ENCODE measurements around the gene PIM2.

PIM2 gene

DNA sequence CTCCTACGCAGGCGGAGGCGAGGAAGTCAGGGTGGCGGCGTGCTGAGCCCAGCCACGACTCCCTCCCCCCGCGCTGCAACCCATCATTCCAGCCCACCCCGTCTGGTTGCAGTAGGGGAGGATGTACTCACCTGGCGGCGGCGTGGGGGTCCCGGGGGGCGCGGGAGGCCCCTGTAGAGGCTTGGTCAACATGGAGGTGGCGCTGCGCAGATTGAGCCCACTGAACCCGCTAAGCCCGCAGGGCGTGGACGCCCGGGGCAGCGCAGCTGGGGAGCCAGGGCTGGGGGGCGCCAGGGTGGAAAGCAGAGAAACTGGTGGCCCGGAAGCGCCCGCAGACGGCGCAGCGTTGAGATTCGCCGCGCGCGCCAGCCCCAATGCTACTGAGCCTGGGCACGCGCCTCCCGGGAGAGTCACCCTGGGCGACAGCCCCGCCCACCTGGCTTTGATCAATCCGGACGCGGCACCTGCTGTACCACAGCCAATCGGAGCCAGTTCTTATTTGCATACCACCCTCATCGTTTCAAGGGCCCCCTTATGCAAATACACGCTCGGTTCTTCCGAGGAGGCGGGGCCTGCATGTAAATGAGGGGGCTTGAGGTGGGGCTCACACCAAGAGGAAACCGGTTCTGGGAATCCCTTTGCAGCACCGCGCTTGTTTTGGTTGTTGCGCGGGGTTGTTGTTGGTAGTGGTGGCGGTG is at the start of gene PIM2:
TSS of gene PIM2 (minus strand) at position 382 of the 698 bp plus-strand sequence. CDS start at position 192, 190 bp downstream.
- DNase-seq, result peak; percentile 95 to 96

DNA sequence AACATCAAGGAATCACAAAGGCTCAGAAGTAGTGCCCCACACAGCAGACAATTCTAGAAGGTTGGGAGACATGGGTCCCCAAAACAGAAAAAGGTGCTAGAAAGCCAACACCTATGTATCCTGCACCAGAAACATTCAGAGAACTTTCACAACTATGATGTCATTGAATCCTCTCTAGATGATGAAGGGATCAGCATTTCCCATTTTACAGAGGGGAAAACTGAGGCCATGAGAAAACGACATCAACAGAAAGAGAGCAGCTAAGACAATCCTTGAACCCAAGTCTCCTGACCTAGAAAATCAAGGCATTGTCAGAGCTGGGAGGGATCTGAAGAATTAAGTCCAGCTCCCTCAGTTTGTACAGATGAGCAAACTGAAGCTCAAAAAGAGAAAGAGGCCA is 49.6 kb upstream of the PIM2 start:
- no peak for DNase-seq

DNA sequence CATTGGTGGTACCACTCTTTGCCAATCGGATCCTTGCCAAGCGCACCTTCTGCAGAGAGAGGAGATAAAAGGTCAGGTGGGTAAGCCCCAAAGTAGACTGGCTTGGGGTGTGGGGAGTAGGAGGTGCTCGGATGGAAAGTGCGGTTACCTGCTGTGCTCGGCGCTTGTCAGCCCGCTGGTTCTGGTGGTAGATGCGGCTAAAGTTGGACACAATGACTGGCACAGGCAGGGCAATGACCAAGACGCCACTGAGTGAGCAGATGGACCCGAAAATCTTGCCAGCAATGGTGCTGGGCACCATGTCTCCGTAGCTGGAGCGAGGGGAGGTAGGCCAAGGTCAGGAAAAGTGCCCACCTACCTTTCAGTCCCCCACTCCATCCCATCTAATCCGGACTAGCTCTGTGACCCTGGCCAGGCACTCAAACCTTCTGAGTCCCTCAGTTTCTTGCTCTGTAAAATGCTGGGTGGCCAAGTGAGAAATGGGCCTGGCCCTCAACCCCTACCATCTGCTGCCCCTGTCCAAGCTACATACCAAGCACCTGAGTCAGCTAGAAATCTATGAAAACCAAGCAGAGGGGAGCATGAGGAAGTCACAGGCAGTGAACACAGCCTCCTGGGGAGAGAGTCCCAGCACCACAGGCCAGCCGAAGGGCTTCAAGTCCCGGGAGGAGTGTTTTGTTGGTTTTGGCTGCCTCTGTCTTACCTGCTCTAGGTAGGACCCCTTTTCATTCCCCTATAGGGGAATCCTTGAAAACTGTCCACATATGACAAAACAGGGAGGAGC is 48.2 kb upstream of the PIM2 start:
- DNase-seq, result no peak

DNA sequence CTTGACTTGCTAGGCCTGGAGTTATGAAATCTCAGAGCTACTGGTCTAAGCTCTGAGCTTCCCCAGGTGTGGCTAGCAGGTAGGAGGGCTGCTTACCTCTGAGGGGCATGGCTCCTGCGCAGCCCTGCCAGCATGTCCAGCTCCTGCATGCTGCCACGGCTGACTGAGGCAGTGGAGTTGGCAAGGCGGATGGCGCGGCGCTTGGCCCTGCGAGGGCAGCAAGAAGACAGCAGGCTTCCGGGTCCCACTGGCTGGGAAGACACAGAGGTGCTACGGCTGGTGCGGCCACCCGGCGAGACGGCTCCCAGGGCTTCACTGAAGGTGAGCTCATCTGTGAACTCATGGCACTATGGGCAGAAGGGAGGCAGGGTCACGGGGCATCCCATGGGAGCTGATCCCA is 47.1 kb upstream of the PIM2 start:
- no peak for DNase-seq

DNA sequence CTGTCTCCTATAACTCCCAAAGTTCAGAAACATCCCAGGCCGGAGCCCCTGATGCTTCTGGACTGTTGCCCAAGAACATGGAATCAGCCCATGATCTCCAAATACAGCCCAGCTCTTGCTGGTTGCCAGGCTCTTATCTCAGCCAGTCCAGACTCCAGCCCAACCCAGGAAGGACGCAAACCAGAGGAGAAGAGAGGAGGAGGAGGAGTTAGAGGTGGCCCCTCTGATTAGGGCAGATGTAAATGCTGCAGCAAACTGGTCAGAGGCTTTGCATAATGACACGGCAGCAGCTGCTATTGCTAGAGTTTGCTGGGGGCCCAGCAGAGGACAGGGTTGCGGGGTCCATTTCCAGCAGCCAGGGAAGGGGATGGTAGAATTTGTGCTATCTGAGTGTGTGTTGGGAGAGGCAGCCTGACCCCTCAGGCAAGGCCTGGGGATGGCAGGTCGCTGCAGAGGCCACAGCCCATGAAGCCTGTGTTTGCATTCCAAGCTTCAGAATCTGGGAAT is 42.8 kb upstream of the PIM2 start:
- no peak for DNase-seq

DNA sequence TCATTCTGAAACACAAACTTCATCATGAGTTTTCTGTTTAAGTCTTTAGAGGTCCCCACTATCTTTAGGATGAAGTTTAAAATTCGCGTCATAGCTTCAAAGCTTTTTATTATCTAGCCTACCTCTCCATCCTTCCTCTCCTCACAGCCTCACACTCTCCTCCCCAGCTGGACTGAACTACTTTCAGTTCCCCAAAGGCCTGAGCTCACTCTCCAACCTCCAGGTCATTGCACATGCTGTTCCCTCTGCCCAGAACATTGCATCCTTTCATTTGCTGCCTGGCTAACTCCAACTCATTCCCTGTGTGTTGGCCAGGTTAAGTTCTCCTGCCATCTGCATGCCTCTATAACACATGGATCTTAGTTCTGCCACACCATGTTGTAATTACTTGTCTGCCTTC is 41.5 kb upstream of the PIM2 start:
- no peak for DNase-seq

DNA sequence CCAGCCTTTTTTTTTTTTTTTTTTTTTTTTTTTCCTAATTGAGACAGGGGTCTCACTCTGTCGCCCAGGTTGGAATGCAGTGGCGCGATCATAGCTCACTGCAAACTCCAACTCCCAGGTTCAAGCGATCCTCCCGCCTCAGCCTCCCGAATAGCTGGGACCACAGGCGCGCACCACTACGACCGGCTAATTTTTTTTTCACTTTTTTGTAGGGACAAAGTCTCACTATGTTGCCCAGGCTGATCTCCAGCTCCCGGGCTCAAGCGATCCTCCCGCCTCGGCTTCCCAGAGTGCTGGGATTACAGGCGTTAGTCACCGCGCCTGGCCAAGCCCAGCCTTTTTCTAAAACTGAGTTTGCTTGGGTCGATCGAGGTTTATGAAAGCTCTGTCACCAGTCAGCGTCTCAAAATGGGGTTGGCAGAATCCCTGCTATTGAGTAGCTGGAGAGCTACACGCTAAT is 39.8 kb upstream of the PIM2 start:
- DNase-seq, result peak in 1 of 2 donors; percentile 31

DNA sequence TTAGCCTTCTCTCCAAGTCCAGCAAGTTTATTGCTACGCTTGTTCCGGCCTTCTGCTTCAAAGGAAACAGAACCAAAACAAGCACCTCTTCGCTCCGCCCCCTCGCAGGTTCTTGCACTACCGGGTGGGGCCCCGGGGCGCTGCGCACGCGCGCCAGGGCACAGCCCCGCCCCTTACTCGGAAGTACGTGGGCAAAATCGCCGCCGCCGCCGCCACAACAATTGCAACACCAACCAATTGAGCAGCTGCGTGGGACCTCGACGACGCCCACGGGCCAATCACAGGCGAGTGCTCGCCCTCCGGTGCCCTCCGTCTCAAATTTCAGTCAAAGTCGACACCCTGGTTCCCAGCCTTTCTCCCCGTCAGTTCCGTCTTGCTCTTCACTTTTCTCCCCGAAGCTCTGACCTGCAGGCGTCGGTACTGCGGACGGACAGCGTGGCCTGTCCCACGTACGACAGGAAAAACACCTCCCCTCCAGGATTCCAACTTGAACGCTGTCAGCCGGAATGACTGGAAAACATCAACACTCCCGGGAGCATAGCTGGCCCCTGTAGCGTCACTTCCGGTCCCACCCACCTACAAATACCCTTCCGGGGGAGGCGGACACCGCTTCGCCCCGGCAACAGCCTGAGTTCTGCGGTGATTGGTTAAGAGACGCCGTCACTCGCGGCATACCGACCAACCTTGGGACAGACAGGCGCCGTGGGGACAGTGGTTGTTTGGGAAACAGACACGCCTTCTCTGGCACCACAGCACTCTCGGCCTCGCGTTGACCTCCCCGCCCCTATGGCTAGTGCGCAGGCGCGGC is 39.2 kb upstream of the PIM2 start:
- peak; percentile 96 to 98 for DNase-seq

DNA sequence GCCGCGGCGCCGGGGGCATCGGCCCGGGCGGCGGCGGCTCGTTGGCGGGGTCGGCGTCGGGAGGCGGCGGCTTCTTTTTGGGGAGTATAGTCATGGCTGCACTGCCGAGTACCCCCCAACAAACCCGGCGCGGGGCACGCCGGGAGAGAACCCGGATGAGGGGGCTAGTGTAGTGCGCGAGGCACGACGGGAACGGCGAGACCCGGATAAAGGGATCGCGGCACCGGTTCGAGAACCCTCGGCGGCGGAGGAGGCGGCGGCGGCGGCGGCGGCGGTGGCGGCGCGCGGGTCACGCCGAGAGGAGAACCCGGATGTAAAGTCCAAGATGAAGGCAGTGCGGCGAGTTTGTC is 38.6 kb upstream of the PIM2 start, which contains the start of gene OTUD5:
TSS of gene OTUD5 (minus strand) at position 131 of the 350 bp plus-strand sequence. CDS start at position 94, 37 bp downstream.
- DNase-seq, result peak; percentile 85

DNA sequence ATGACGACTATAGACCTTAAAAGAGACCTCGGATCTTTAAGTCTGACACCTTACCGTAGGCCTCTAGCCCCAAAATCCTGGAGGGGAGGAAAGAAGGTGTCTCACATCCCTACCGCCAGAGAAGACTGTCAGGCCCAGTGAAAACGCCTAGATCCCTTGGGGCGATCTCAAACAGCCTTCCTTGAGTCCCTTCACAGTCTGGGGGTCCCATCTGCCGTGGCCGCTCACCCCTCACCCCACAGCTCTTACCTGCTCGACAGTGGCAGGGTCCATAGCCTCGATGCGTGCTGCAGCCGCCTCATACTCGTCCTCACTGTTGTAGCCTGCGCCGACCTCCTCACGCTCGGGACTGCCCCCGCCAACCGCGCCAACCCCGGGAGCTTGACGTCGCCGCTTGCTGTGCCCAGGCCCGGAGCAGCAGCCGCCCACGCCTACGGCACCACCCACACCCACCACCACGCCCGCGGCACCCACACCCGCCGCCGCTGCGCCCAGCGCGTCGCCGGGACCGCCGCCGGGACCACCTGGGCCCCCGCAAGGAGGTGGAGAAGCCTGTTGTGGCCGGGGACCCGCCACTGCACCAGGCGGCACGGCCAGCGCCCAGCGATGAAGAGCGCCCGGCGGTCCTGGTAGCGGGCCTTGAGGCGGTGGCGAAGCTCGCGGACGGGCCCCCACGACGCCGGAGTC is 38.0 kb upstream of the PIM2 start:
- peak; percentile 64 to 76 for DNase-seq

DNA sequence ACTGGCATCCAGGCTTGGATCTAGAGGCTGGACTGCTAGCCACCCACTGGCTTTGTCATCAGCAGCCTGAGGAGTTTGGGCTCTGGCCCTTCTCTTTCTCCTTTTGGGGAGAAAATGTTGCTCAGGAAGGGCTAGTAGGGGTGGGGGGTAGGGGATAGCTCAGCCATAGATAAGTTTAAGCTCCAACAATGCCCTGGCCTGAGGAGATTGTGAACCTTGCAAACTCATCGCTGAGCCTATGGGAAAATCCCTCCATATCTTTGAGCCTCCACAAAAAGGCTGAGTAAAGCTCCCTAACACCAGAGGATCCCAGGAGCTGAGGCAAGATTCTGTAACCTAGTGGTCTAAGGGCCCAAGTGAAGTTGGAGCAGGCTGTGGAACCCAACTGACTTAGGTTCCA is 29.8 kb upstream of the PIM2 start:
- DNase-seq, result no peak

DNA sequence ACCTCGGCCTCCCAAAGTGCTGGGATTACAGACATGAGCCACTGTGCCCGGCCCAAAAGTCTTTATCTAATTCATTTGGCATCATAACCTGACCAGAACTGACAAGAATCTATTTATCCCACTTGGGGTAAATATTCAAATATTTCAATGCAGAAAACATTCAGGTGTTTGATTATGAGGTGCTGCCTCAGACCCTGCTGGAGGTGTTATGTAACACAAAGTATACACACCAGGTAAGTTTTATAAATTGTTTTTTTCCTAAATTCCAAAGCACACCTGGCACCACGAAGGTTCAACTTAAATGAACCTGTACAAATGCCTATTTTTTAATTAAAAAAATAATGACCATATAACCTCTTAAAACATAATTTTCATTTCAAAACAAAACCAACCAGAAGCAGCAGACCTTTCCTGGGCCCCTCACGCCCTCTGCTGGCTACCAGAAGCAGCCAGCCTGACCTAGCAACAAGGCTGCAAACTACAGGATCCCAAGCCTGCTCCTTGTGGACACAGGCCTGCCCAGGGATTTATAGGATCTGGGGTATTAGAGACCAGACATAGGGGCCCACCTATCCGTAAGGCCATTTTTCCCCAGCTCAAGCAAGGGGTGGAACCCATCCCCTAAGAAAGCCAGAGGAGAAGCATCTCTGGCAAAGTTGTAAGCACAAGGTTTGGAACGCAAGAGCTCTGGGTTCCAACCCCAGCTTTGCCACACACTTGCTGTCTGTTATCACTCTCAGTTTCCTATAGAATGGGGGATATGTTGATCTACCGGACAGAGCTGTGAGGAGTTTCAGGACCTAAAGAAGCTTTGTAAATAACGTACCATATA is 26.9 kb upstream of the PIM2 start:
- DNase-seq, result peak; percentile 58 to 64

DNA sequence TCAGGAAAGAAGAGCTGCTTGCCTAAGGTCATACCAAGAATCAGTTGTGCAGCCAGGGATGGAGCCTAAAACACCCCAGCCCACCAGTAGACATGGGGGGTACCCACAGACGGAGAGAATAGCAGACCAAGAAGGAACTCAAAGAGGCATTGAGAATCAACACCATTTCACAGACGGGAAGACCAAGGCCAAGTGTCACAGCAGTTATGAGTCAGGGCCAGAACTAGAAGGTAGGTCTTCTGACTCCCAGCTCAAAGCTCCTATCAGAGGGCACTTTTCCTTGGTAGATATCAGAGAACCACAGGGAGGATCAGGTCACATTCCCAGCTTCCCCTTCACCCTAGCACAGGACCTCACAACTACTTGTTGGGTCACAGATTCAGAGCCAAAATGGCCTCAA is 24.1 kb upstream of the PIM2 start:
- no peak for DNase-seq

DNA sequence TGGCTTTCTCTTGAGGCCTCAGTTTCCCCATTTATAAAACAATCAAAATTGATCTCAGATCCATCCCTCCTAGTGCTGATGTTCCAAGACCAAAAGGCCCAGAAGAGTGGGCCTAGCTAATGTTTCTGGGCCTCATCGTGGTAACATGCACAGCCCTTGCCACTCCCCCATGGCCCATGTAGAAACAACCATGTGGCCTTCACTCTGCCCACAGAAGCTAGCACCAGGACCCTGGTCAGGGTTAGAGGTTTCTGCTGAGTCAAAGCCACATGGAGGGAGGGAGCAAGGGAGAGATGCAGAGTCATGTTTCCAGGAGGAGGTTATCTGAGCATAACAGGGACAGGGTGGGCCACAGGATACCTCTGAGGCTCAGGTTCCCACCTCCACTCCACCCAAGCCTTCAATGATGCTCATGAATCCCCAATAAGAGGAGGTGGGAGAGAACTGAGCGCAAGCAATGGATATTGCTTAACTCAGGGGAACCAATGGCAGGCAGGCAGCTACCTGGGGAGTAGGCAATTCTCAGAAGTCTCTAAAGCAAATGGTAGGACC is 21.7 kb upstream of the PIM2 start:
- no peak for DNase-seq

DNA sequence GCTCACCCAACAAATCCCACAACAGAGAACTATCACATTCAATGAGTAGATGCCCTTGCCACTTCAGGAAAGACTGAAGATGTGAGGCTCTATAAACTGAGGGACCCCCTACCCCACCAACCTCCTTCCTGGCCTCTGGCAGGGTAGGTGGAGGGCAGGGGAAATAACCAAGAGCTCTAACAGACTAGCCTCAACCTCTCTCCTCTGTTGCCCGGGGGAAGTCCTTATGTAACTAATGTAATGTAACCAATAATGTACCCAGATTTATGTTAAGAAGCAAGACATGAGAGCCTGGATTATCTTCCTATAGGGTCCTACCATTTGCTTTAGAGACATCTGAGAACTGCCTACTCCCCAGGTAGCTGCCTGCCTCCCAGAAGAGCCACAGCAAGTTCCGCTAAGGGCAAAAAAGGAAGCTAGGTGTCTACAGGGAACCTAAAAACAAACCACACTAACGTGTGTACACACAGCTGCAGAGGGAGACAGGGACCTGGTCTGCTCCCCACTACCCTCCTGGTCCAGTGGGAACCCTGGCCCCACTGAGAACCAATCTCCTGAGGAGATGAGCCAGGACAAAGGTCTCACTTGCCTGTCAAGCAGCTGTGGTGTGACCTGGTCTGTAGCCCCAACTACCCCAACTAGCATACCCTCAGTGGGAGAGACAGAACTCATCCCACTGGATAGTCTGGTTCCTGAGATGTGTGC is 20.9 kb upstream of the PIM2 start:
- peak; percentile 50 to 59 for DNase-seq

DNA sequence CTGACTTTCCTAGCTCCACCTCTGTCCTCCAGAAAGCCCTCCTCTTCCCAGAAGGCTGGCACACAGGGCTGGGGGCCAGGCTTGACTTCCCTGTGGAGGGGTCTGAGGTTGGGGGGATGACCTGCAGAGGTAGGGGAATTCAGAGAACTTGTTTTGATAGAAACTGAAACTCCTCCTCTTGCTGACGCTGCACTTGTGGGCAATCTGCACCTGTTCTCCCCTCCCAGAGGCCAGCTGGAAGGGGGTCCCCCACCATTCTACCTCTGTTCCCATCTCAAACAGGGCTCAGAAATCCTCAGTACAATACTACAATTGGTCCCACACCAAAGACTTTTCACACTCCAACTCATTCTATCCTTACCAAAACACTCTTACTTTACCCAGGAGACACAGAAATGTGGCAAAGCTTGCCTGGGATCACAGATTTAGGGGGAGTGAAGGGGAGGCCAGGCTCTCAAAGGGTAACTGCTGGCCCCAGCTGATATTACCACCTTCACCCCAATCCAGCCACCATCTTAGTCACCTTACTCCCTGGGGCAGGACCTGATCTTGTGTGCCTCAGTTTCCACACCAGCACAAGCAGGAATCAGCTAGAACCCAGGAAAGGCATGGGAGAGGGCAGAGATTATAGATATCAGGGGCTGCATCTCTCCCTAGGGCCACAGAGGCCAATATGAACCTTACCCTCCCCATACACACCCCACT is 20.0 kb upstream of the PIM2 start:
- DNase-seq, result peak; percentile 84 to 89

DNA sequence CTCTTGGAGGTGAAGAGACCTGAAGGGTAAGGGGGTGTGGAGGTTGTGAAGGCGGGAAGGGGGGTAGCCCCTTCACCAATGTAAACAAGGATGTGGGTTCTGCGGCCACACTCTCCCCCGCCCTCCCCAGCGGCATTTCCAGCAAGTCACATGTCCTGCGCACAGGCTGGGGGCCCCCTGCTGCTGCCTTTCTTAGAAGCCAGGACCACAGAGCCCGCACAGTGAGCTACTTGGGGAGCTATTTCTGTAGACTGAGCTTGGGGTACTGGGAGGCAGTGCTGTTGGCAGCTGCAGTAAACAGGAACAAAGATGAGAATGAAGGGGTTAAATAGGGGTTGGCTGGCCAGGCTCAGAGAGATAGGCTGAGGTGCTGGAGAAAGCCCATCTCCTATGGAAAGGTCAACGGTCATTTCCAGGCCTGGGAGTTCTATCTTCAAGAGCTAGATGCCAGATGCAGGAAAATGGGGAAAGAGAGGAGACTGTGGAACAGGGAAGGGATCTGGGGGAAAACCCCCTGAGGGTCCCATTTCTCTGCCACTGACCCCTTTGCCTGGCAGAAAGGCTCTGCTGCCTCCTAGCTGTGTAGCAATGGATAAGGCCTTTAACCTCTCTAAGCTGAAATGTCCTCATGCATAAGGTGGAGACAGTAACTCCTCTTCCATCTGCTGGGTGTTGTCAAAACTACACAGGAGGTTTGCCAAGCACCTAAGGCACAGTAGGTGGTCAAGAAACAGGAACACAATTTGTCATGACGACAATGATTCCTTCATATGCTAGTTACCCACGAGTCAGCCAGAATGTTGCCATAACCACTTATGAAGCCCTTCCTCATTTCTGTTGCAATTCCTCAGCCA is 18.5 kb upstream of the PIM2 start:
- peak; percentile 90 to 94 for DNase-seq

DNA sequence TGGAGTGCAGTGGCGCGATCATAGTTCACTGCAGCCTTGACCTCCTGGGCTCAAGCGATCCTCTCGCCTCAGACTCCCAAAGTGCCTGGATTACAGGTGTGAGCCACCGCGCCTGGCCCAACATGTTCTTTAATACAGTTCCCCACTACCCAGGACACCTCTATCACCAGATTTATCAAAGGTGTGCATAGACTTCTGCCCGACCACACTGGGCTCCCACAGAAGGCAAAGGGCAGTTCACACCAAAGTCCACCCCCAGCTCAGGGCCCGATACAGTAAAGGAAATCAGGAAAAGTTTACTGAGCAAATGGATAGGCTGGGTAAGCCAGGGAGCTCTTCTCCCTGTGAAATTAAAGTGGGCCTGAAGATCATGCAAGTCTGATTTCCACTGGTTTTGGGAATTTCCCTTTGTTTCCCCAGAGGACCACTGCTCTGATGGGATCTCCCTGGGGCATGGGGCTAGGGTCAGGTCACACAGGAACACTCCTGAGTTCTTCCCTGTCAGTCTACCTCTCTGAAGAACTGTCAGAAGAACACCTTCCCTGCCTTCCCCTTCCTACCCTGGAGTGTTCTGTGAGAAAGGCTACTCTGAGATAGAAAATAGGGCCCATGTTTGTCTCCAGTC is 17.7 kb upstream of the PIM2 start:
- no peak for DNase-seq

DNA sequence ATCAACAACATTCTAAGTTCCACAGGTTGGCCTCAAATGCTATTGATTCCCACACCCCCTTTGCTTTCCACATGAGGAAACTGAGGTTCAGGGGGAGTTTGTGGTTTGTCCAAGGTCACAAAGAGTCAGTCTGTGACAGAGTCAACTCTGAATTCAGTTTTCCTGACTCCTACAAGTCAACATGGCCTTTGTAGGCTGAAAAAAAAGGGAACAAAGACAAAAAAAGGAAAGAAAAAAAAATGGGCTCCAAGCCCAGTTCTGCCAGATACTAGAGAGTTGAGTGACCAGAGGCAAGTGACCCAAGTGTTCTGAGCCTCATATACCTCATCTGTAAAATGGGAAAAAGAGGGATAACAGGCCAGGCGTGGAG is 16.5 kb upstream of the PIM2 start:
- DNase-seq, result no peak
